Transverse colon (tissue), 4 donors: Measurements from ENCODE around the gene PLEKHM2.

Source experiments
- POLR2A ChIP-seq: fragments of 450-650 bp; IDR thresholded peaks from one replicate; pipeline ENCODE4 v1.6.1; 2016; ENCODE audit warnings: antibody characterized with exemption, mild to moderate bottlenecking, moderate library complexity
- POLR2AphosphoS5 ChIP-seq, 3 donors: sonication (generic); formaldehyde crosslinking; IDR thresholded peaks; one replicate each; pipeline ENCODE4 v1.6.1; 2016; ENCODE audit warnings: antibody characterized with exemption in 3 of 3
- TF ChIP-seq, protein P1 (sequence below), 5 experiments: fragments of 200-600 bp in 3 of 5; fragments of 450-650 bp in 2 of 5; sonication (generic) in 3 of 5; IDR thresholded peaks; 1 replicate in 2 of 5; 2 replicates in 3 of 5; pipeline ENCODE4 v1.5.1; 2016 to 2017; ENCODE audit warnings: antibody characterized with exemption in 5 of 5, inconsistent platforms in 3 of 5, mild to moderate bottlenecking in 2 of 5, moderate library complexity in 1 of 5

DNA sequence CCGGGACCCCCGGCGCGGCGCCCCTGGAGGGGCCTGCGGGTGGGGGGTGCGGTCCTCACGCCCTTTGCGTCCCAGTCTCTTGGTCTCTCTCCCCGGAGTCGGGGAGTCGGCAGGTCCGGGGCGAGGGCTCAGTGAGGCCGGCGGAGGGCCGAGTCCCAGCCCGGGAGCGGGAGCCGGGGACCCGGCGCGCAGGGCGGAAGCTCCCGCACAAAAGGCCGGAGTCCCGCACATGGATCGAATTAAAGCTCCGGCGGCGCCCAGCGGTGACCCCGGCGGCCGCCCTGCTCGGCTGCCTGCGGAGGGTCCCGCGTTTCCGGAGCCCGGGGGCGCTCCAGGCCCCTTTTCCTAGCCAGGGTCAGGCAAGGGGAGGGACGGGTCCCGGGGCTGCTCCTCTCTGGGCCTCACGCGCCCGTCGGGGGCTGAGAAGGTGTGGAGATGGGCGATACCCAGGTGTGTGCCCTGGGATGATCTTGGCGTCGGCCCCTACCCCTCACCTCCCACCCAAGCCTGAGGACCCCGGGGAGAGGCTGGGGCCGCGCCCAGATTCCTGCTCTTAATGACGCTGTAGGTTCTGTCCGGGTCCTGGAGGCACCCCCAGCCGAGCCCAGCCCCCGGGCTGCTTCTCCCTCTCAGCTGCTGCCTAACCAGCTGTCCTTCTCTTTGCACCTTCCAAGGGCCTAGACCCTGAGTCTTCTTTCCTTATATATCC, 75.0 kb downstream of the PLEKHM2 start:
- TF ChIP-seq POLR2A (no peak), POLR2AphosphoS5 (IDR thresholded peaks at IDR 0.05) (no peak)
- TF ChIP-seq, protein P1, sequence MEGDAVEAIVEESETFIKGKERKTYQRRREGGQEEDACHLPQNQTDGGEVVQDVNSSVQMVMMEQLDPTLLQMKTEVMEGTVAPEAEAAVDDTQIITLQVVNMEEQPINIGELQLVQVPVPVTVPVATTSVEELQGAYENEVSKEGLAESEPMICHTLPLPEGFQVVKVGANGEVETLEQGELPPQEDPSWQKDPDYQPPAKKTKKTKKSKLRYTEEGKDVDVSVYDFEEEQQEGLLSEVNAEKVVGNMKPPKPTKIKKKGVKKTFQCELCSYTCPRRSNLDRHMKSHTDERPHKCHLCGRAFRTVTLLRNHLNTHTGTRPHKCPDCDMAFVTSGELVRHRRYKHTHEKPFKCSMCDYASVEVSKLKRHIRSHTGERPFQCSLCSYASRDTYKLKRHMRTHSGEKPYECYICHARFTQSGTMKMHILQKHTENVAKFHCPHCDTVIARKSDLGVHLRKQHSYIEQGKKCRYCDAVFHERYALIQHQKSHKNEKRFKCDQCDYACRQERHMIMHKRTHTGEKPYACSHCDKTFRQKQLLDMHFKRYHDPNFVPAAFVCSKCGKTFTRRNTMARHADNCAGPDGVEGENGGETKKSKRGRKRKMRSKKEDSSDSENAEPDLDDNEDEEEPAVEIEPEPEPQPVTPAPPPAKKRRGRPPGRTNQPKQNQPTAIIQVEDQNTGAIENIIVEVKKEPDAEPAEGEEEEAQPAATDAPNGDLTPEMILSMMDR (IDR thresholded peaks at IDR 0.05) = no peak
